ENCODE data around the gene TNFRSF1A.

GRCh38 chr12:6374028-6374785 lies 32.3 kb upstream of the TNFRSF1A start:
- no peak for TF ChIP-seq POLR2A (IDR thresholded peaks at IDR 0.05)
- TF ChIP-seq CTCF (IDR thresholded peaks at IDR 0.05), result no peak

Measured in adrenal gland (tissue), 5 donors.